ENCODE results near the gene TM9SF4.

The TM9SF4 gene, protein sequence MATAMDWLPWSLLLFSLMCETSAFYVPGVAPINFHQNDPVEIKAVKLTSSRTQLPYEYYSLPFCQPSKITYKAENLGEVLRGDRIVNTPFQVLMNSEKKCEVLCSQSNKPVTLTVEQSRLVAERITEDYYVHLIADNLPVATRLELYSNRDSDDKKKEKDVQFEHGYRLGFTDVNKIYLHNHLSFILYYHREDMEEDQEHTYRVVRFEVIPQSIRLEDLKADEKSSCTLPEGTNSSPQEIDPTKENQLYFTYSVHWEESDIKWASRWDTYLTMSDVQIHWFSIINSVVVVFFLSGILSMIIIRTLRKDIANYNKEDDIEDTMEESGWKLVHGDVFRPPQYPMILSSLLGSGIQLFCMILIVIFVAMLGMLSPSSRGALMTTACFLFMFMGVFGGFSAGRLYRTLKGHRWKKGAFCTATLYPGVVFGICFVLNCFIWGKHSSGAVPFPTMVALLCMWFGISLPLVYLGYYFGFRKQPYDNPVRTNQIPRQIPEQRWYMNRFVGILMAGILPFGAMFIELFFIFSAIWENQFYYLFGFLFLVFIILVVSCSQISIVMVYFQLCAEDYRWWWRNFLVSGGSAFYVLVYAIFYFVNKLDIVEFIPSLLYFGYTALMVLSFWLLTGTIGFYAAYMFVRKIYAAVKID
- 30.8 to 36.8 reads per million in 2 donors for total RNA-seq

GRCh38 chr20:32109392-32110172 is at the start of gene TM9SF4:
TM9SF4 (plus strand) TSS chr20:32109714; CDS start chr20:32109741, 27 bp downstream.
- peak; percentile 64 to 96 (median 80) for DNase-seq

- no peak for DNase-seq
Measured at GRCh38 chr20:32062776-32063170, 46.7 kb upstream of the TM9SF4 start.

DNA sequence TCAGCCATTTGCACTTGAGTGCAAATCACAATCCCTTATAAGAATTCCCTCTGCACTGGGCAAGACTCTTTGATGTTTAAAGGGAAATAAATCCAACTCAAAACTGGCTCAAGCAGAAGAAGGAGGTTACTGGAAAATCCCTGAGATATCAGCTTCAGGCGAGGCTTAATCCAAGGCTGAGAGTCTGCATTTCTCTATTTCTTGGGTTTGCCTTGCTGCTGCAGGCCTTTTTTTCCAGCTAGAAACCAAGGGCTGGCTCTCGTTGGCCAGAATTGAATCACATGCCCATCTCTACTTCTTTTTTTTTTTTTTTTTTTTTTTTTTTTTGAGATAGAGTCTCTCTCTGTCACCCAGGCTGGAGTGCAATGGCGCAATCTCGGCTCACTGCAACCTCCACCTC is 45.8 kb upstream of the TM9SF4 start:
- no peak for DNase-seq

- DNase-seq: no peak
Measured at GRCh38 chr20:32064667-32065066, 44.8 kb upstream of the TM9SF4 start.

- DNase-seq: no peak
Measured at GRCh38 chr20:32067234-32067821, 42.2 kb upstream of the TM9SF4 start.

- DNase-seq: no peak
Measured at GRCh38 chr20:32068174-32068573, 41.3 kb upstream of the TM9SF4 start.

DNA sequence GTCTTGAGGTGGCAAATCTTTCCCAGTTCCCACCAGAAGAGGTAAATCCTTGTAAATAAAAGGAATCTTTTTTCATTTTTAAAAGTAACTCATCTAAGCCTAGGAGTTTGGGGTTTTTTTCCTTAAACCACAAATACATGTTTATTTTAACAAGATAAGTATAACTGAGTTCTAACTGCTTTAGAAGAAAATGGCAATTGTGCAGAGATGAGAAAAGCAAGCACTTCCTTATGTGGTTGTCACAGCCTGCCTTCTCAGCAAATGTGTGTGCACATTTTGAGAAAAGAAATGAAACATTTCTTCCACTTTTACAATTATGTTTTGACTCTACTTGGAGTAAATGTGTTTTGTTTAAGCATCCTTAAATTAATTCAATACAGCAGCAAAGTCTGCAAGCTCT is 39.8 kb upstream of the TM9SF4 start:
- peak in 1 of 5 experiments; percentile 19 for DNase-seq

DNA sequence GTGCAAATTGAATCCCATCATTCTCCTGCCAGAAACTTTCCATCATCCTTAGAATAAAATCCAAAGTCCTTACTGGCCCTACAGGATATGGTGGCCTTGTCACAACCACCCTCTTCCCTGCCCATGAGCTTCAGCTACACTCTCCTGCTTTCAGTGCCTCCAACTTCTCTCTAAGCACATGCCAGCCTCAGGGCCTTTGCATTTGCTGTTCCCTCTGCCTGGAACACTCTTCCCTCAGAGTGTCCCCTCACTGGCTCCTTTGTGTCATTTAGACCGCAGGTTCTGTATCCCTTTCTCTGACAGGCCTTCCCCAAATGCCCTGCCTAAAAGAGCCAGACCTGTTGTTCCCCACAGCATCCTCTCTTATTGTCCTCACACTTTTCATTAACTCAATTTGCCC is 39.2 kb upstream of the TM9SF4 start:
- no peak for DNase-seq

DNA sequence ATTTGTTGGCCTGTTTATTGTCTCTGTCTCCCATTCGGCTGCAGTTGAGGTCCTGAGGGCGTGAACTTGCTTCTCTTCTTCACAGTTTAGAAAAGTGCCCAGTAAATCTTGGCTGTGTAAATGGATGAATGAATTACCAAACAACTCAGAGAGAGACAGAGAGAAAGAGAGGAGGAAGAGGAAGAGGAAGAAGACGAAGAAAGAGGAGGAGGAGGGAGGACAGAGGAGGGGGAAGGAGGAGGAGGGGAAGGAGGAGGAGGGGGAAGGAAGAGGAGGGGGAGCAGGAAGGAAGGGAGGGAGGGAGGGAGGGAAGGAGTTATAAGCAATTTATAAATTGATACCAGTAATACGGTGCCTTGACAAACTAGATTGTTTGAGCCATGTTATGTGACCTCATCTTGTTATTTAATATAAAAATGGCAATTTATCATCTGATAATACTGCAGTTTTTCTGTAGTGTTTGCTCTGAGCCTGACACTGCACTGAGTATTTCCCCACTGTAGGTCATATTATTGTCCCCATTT is 38.8 kb upstream of the TM9SF4 start:
- no peak for DNase-seq

- DNase-seq: no peak
Measured at GRCh38 chr20:32071395-32072167, 37.9 kb upstream of the TM9SF4 start.

- no peak for DNase-seq
Measured at GRCh38 chr20:32072168-32072750, 37.3 kb upstream of the TM9SF4 start.

DNA sequence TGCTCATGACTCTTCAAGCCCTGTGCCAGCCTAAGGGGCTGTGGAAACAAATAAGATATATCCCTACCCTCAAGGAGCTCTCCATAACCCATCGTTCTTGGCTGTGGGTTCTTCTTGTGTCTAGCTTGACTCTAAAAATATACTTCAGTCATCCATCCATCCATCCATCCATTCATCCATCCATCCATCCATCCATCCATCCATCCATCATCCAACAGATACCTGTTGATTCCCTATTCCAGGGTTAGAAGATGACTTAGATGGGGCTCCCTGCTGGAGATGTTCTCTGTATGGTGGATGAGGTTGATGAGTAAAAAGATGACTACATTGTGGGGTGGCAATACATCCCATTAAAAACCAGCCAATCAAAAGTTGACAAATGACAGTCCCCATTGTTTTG is 34.0 kb upstream of the TM9SF4 start:
- DNase-seq: no peak

- DNase-seq: no peak
Measured at GRCh38 chr20:32077190-32077589, 32.3 kb upstream of the TM9SF4 start.

- no peak for DNase-seq
Measured at GRCh38 chr20:32078322-32078721, 31.2 kb upstream of the TM9SF4 start.

DNA sequence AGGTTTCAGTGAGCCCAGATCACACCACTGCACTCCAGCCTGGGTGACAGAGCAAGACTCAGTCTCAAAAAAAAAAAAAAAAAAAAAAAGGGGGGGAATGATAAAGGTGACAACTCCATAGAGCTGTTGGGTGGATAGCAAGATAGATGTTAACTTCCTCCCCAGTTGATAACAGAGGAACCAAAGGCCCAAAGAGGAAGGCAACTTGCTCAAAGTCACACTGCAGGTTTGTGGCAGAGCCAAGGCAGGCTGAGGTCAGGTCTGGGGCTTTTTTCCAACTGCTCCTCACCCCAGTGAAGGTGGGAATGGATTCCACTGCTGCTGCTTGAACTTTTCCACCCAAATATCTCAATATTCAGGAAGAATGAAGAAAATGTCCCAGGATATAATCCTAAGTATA is 30.7 kb upstream of the TM9SF4 start:
- DNase-seq: no peak

DNA sequence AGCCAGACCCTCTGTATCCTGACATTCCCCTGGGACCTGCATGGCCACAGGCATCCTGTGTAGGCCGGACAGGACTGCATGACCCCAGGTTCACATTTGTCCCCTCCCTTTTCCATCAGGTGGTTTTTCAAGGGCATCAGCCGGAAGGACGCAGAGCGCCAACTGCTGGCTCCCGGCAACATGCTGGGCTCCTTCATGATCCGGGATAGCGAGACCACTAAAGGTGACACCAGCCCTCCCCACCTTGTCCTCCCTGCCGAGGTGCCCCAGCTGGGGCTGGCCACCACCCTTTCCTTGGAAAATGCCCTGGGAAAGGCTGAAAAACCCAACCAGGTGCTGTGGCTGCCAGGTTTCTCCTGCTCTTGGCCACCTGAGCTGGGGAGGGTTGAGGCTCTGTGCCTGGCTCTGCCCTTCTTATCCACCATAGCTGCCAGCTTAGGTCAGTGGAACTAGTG is 29.8 kb upstream of the TM9SF4 start:
- no peak for DNase-seq

- DNase-seq: no peak
Measured at GRCh38 chr20:32080783-32081182, 28.7 kb upstream of the TM9SF4 start.

- DNase-seq: no peak
Measured at GRCh38 chr20:32083469-32083868, 26.0 kb upstream of the TM9SF4 start.

GRCh38 chr20:32087070-32087469 is 22.4 kb upstream of the TM9SF4 start:
- no peak for DNase-seq

- DNase-seq: no peak
Measured at GRCh38 chr20:32088759-32089158, 20.8 kb upstream of the TM9SF4 start.

DNA sequence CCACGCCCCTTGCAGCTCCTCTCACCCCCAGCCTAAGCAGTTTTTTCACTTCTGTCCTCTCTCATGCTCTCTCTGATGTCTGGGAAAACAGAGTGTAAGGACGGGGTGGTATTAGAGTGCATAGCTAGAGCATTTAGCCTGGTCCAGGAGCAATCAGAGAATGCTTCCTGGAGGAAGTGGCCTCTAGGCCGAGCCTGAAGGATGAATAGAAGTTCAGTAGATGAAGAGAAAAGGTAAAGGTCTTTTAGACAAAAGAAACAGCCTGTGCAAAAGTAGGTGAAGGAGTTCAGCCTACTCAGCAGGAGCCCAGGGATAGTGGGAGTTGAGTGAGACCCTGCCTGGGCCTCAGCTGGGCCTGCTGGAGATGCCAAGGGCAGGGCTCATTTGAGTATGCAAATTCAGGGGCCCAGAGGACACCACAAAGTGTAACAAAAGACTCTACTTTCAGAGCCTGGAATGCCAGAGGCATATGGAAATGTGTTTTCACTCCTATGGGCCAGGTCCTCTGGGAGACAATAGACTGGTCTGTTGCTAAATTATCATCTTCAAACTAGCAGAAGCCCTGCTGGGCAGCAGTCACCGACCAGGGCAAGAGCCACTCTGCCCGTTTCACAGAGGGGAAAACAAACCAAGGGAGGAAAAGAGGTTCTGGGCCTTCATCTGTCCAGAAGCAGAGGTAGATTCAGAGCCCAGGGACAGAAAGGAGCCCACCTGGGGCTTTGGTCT is 19.7 kb upstream of the TM9SF4 start:
- DNase-seq: no peak
